HL-60 (cell line): ENCODE results near the gene TBC1D17.

Experiments used
- CTCF ChIP-seq: IDR thresholded peaks from one replicate; pipeline ENCODE4 v1.5.1; 2011; ENCODE audit warnings: low read length, control low read depth, inconsistent platforms; ENCODE audit not compliant: insufficient read depth
- GABPA ChIP-seq: IDR thresholded peaks from 2 replicates; pipeline ENCODE4 v1.6.1; 2012; ENCODE audit warnings: low read depth
- POLR2AphosphoS5 ChIP-seq: IDR thresholded peaks from 2 replicates; pipeline ENCODE4 v1.6.1; 2012; ENCODE audit warnings: low read depth
- REST ChIP-seq: IDR thresholded peaks from 2 replicates; pipeline ENCODE4 v1.6.1; 2012; ENCODE audit warnings: low read depth; ENCODE audit not compliant: insufficient replicate concordance

- no peak for TF ChIP-seq CTCF
- TF ChIP-seq POLR2AphosphoS5 = no peak
- TF ChIP-seq GABPA = no peak
- no peak for TF ChIP-seq REST
Measured at GRCh38 chr19:49861541-49862378, 15.7 kb upstream of the TBC1D17 start.
